Muscle of back (tissue), 13 donors: ENCODE results near the gene ELOVL3. TPM values are rescaled to one million over a fixed set of nuclear protein-coding genes. Genes with fewer than 3 reads are reported as not detected.
"Not testable (repeated sequence)": the region's sequence is repeated elsewhere in the genome, so short reads cannot be mapped to it uniquely, and the experiment has no call there.

Experiments used
- DNase-seq, 3 donors: peaks; one replicate each; pipeline versions ENCODE4 v3.0.0 to v3.0.0-alpha.2; 2013
- long read RNA-seq, 9 donors: transcript quantifications; one replicate each; lab custom pipeline, GENCODE V29; 2026
- polyA plus RNA-seq, 10 donors: library from polyadenylated mRNA; unstranded; fragments of 120-200 nt; gene quantifications; one replicate each; pipeline ENCODE4 v1.2.1, GENCODE V29; 2013; ENCODE audit not compliant: insufficient read length in 10 of 10

Gene ELOVL3, protein sequence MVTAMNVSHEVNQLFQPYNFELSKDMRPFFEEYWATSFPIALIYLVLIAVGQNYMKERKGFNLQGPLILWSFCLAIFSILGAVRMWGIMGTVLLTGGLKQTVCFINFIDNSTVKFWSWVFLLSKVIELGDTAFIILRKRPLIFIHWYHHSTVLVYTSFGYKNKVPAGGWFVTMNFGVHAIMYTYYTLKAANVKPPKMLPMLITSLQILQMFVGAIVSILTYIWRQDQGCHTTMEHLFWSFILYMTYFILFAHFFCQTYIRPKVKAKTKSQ
- under 1 TPM; 0.25 to 0.80 (median 0.33) TPM for polyA plus RNA-seq
- long read RNA-seq, donor 1, result 0 reads
- long read RNA-seq, donor 2, result 0 reads
- long read RNA-seq, donor 3, result 0 reads
- long read RNA-seq, donor 4, result 0 reads
- long read RNA-seq, donor 5, result 0 reads
- long read RNA-seq, donor 6, result 0 reads
- long read RNA-seq, donor 7, result 0 reads
- long read RNA-seq, donor 8, result 0 reads
- long read RNA-seq, donor 9, result 0 reads

DNA sequence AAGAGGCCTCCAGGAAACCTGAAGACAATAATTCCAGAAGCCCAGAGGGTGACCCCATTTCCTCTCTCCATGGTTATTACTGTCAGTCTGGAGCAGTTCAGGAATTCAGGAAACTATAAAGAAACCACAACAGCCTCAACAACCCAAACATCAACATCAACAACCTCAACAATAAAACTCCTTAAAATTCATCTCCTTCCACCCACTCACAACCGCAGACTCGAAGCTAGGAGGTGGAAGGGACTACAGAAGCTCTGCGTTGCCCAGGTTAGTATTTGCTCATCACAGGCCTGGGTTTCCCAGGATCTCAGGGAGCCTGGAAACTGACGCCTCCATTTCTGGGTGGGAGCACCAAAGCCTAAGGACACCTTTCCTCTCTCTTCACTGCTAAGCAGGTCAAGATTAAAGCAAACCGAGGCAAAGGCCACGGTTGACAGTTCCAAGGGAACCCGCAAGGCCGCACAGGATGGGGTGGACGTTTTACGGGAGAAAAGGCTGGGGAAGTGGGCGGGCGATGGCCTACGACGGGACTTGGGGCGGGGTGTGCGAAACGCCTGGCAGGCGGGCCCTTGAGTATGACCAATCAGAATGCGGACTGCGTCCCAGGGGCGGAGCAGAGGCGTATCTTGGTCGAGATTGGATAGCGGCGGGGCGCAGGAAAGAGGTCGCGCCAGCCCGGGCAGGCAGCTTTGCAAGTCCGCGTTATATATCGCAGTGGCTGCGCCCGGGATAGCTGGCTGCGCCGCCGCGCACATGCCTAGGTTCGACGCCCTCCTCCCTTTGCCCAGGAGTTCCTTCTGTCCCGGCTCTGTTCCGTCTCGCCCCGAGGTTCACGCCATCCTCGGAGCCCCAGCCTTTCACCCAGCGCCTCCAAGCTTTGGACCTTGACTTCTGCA lies at the start of gene ELOVL3:
TSS of gene ELOVL3 (plus strand) at position 654 of the 896 bp plus-strand sequence. CDS start 250 bp downstream, outside the sequence.
- peak; percentile 92 to 97 (median 95) for DNase-seq

GRCh38 chr10:102184606-102185005 lies 41.5 kb upstream of the ELOVL3 start:
- DNase-seq, result no peak

DNA sequence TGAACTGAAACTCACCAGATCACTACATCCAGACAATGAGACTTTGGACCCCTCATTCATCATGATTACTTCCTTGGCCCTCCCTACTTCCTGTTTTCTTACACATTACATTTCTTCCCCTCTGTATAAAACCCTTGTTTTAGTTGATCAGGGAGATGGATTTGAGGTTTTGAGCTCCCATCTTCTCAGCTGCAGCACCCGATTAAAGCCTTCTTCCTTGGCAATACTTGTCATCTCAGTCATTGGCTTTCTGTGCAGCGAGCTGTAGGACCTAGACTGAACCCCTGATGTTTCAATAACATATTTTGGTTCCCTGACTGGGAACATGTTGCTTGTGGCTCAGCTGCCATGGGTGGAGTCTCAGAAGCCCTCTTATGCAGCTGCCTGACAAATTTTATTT lies 40.8 kb upstream of the ELOVL3 start:
- DNase-seq, result no peak

GRCh38 chr10:102185811-102186527 lies 40.1 kb upstream of the ELOVL3 start:
- DNase-seq, result no peak

DNA sequence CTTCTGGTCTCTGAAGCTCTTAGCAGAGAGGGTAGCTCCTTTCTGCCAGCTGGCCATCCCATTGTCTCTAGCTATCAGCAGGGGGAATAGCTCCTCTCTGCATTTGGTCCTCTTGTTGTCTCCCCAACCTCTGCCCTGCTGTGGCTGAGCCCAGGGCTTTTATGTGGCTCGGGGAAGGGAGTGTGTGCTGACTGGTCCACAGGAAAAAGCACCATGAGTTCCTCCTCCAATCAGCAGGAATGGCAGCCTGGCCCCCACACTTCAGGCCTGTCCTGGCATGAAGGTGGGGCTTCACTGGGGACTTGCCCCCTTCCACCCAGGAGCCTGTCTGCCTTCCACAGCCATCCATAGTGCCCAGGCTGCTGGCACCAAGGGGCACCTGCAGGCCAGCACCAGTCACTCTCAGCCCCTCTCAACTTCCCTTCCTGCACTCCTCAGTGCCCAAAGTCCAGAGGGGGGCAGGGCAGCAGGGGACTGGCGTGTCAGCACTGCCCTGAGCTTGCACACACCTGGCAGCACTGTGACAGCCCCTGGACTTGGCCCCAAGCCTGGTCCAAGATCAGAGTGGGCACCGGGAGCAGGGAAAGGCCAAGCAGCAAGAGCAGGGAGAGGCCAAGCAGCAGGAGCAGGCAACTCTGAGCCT lies 37.7 kb upstream of the ELOVL3 start:
- no peak for DNase-seq

- DNase-seq, result not testable (repeated sequence)
Measured at GRCh38 chr10:102188941-102189898, 36.9 kb upstream of the ELOVL3 start.

GRCh38 chr10:102191956-102192355 lies 34.1 kb upstream of the ELOVL3 start:
- DNase-seq, result no peak

DNA sequence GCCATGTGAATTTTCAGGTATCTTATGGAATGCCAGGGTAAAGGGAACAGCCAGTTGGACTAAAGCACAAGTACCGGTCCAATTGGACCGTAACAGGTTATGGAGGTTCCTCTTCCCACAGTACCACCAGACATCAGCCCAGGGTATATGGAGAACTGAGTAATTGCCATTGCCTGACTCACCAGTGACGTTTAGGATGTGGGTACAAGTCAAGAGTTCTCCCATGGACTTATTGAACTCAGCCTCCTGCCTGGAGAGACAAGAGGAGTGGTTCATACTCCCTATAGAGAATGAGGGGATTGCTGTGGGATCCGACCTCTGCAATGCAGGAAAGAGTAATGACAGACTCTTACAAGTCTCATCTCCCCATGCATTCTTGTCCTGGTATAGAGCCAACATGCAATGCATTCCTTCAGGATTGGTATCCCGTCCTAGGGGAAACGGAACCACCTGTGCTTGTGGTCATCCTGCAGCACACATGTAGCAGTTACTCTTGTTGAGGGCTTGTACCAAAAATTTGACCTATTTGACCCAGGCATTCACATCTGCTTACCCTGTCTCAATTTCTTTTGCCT lies 30.7 kb upstream of the ELOVL3 start:
- DNase-seq, result no peak

GRCh38 chr10:102196893-102197292 lies 29.2 kb upstream of the ELOVL3 start:
- DNase-seq, result no peak

GRCh38 chr10:102198027-102198426 lies 28.1 kb upstream of the ELOVL3 start:
- DNase-seq, result no peak

DNA sequence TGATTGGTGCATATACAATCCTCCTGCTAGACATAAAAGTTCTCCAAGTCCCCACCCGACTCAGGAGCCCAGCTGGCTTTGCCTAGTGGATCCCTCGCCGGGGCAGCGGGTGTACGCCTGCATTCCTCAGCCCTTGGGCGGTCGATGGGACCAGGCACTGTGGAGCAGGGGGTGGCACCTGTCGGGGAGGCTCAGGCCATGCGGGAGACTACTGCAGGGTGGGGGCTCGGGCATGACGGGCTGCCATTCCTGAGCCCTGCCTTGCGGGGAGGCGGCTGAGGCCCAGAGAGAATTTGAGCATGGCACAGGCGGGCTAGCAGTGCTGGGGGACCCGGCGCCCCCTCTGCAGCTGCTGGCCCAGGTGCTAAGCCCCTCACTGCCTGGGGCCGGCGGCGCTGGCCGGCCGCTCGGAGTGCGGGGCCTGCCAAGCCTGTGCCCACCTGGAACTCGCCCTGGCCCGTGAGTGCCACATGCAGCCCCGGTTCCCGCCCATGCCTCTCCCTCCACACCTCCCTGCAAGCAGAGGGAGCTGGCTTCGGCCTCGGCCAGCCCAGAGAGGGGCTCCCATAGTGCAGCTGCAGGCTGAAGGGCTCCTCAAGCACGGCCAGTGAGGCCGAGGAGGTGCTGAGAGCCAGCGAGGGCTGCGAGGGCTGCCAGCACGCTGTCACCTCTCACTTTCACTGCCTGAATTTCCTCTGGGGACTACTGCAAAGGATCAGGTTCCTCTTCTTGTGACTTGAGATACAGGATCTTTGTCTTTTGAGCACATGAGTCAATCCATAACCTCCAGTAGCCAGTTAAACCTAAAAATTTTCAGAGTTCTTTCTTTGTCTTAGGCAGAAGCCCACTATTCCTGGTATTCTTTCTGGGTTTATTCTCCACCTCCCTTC lies 25.1 kb upstream of the ELOVL3 start:
- DNase-seq, result no peak

DNA sequence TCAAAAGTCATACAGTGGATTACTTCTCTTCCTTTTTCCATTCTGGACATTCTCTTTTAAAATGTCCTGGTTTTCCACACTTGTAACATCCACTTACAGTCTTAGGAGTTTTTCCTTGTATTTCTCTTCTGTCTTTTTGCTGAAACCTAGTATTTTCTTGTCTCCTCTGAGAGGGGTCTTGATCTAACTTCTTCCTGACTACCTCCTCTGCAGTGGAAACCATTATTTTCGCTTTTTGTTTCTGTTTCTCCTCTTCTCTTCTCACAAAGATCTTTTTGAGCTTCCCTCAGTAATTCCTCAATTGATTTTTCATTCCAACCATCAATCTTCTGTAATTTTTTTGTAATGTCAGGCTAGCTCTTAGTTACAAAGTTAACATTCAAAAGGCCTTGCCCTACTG lies 23.7 kb upstream of the ELOVL3 start:
- DNase-seq, result no peak

DNA sequence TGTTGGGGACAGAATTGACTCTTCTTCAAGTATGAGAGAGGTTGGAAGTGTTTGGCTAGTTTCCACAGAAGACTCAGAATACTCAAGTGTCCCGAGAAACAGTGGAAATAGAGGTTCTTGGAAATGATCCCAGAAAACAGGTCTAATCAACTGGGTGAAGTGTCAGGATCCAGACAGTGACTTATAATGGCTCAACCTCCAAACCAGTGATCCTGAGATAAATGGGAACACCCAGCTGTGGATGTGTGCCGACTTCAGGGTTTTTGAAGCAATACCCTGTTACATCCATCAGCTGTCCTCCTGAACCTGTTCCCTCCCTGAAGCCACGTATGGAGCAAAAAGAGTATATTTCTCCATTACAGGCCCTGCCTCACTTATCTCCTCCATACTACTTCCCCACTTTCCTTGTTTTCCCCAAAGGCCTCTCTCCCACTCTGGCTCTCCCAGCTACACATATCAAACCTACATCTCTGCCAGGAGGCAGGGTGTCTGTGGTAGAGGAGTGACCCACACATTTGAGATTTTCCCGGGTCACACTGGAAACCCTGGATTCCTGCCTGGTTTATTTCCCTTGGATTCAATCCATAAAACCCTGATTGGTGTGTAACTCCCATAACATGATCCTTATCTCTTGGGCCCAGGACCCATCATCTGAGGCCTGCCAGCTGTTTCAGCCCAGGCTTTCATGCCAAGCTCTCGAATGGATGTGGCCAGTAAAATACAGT lies 17.6 kb upstream of the ELOVL3 start:
- no peak for DNase-seq

DNA sequence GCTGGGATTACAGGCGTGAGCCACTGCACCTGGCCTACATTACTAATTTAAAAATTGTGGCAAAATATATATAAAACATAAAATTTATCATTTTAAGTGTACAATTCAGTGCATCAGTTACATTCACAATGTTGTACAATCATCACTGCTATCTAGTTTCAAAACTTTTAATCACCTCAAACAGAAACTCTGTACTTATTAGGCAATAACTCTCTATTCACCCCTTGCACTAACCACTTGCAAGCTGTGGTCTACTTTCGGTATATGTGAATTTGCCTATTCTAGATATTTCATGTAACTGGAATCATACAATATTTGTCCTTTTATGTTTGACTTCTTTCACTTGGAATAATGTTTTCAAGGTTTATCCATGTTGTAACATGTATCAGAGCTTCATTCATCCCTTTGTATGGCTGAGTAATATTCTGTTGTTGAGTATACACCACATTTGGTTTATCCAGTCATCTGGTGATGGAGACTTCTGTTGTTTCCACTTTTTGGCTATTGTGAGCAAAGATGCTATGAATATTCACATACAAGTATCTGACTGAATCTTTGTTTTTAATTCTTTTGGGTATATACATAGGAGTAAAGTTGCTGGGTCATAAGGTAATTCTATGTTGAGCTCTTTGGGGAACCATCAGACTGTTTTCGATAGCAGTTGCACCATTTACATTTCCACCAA lies 14.3 kb upstream of the ELOVL3 start:
- no peak for DNase-seq

DNA sequence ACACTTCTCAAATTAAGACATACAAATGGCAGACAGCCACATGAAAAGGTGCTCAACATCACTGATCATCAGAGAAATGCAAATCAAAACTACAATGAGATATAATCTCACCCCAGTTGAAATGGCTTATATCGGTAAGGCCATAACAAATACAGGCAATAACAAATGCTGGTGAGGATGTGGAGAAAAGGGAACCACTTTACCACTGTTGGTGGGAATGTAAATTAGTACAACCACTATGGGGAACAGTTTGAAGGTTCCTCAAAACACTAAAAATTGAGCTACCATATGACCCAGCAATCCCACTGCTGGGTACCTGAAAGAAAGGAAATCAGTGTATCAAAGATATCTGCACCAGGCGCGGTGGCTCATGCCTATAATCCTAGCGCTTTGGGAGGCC lies 12.5 kb upstream of the ELOVL3 start:
- DNase-seq, result not testable (repeated sequence)

DNA sequence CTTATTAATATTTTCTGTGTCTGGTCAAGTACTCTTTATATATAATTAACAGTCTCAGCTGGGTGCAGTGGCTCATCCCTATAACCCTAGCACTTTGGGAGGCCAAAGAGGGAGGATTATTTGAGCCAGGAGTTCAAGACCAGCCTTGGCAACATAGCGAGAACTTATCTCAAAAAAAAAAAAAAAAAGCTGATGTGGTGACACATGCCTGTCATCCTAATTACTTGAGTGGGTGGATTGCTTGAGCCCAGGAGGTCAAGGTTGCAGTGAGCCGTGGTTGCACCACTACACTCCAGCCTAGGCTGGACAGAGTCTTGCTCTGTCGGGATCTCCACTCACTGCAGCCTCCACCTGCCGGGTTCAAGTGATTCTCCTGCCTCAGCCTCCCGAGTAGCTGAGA lies 6.7 kb upstream of the ELOVL3 start:
- DNase-seq, result no peak

DNA sequence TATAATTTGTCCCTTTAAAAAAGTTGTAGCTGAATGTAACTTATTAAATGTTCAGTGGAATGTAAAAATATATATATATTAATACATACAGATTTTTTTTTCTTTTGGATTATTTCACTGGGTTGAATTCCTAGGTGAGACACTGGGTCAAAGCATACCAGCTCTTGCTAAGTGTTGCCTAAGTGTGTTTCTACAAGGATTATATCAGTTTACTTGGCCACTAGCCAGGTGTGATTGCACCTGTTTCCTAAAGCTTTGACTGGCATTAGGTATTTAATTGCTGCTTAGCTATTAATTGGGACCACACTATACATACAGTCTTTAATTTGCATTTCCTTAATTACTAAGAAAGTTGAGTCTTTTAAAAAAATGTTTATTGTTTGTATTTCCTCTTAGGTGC lies 5.5 kb upstream of the ELOVL3 start:
- DNase-seq, result no peak
